GM13976 (cell line): ENCODE measurements around the gene SRBD1.

Source experiments
- DNase-seq: peaks from one replicate; pipeline ENCODE4 v3.0.0; 2012; ENCODE audit warnings: low spot score
- CTCF ChIP-seq: IDR thresholded peaks from 2 replicates; pipeline ENCODE4 v1.5.1; 2012; ENCODE audit warnings: borderline replicate concordance, mild to moderate bottlenecking; ENCODE audit not compliant: insufficient read depth; ENCODE audit errors: extremely low read depth, missing control alignments, control extremely low read depth
- in situ Hi-C: fragments of 300-500 bp; cut with MboI; formaldehyde crosslinking; loops from one replicate; pipeline ENCODE4 v1.12.0; 2022; ENCODE audit warnings: low sequenced_read_pairs, mixed read lengths, inconsistent platforms; ENCODE audit not compliant: unreplicated experiment

SRBD1 gene

GRCh38 chr2:45510701-45511420, 100.2 kb downstream of the SRBD1 start:
- in situ Hi-C loops = no loop called here
- TF ChIP-seq CTCF = no peak
- no peak for DNase-seq

GRCh38 chr2:45506756-45507155, 104.3 kb downstream of the SRBD1 start:
- TF ChIP-seq CTCF = no peak
- in situ Hi-C loops = no loop called here
- no peak for DNase-seq

GRCh38 chr2:45505138-45505537, 105.9 kb downstream of the SRBD1 start:
- TF ChIP-seq CTCF = no peak
- in situ Hi-C loops = no loop called here
- DNase-seq = no peak

- DNase-seq = no peak
- no peak for TF ChIP-seq CTCF
- in situ Hi-C loops = loop anchor here (5.0 kb wide), 1 partner anchor 517 kb away; no protein-coding TSS in a partner anchor
Observed at GRCh38 chr2:45498661-45499550, 112.2 kb downstream of the SRBD1 start.

GRCh38 chr2:45497355-45497754, 113.7 kb downstream of the SRBD1 start:
- peak; percentile 46 for DNase-seq
- no peak for TF ChIP-seq CTCF
- in situ Hi-C loops = loop anchor here (5.0 kb wide), 1 partner anchor 515 kb away; no protein-coding TSS in a partner anchor

- in situ Hi-C loops = loop anchor here (5.0 kb wide), 1 partner anchor 515 kb away; no protein-coding TSS in a partner anchor
- no peak for DNase-seq
- no peak for TF ChIP-seq CTCF
Observed at GRCh38 chr2:45496869-45497268, 114.2 kb downstream of the SRBD1 start.
